Measurements from ENCODE around the gene TBC1D5. TPM values are rescaled to one million over a fixed set of nuclear protein-coding genes. Genes with fewer than 3 reads are reported as not detected.

TBC1D5 gene
- total and polyA plus RNA-seq, 2 of the 4 experiments (the other 2 are of a cell fraction) = 16.4 to 57.0 TPM

- dilution Hi-C loops (cut with HindIII; ENCODE audit: low sequenced_read_pairs, unreplicated experiment) (no loop called here), intact Hi-C loops (cut with micrococcal nuclease) (loop anchor here (5.0 kb wide), 1 partner anchor 262 kb away; the partner anchor contains the start of gene TBC1D5), in situ Hi-C loops (cut with MboI; ENCODE audit: low sequenced_read_pairs) (no loop called here)
- WGBS, 2 experiments (ENCODE audit: extremely low coverage in 2 of 2, insufficient read length in 1 of 2) = 100% methylated on average over 3 of the region's 16 CpGs; no CpG with 5 or more reads in 1 of the 2 experiments
- Histone ChIP-seq H3K4me2 (ENCODE audit: low read depth, low read length) (no peak overlapping the region), H2BK15ac (ENCODE audit: low read depth, low read length) (no peak overlapping the region), H3K23ac (ENCODE audit: low read depth, low read length) (no peak overlapping the region), H3K27ac (ENCODE audit: insufficient read depth, low read length) (no peak overlapping the region), H3K4me1 (ENCODE audit: control insufficient read depth, insufficient read depth, low read length) (no peaks in the 10 kb centered on the region; the same call in 1 of the 2 replicates), H3K36me3 (ENCODE audit: control insufficient read depth, insufficient read depth, low read length) (no peaks in the 10 kb centered on the region), H3K56ac (ENCODE audit: extremely low read depth, insufficient read depth, low read length) (no peak overlapping the region), H2BK5ac (ENCODE audit: low read depth, low read length, poor library complexity, severe bottlenecking) (no peak overlapping the region), H2AK5ac (ENCODE audit: low read depth, low read length) (peak overlapping the region; percentile 9; the same call in 1 of the 2 replicates), H2BK120ac (ENCODE audit: low read depth, low read length) (no peak overlapping the region), H3K4ac (ENCODE audit: low read depth, low read length) (no peak overlapping the region), H4K8ac (ENCODE audit: low read depth in 2 of 2, low read length in 2 of 2) (no peak overlapping the region), H3K9me3 (ENCODE audit: control insufficient read depth, insufficient read depth, low read length) (no peaks in the 10 kb centered on the region), H3K27me3 (ENCODE audit: control insufficient read depth, insufficient read depth, low read length) (no peaks in the 10 kb centered on the region), H2AK9ac (replicated peaks; ENCODE audit: low read depth, low read length, poor library complexity) (no peak overlapping the region), H2AFZ (replicated peaks; ENCODE audit: low read length, poor library complexity) (no peak overlapping the region), H4K5ac (ENCODE audit: low read depth, low read length) (no peak overlapping the region), H3K79me1 (ENCODE audit: low read depth in 1 of 2, low read length in 2 of 2) (no peaks in the 10 kb centered on the region; a peak in 1 of 4 replicates), H3K9ac (ENCODE audit: low read depth, low read length) (no peak overlapping the region), H3K18ac (ENCODE audit: low read depth, low read length) (no peak overlapping the region), H2BK20ac (ENCODE audit: low read depth, low read length) (no peak overlapping the region), H4K20me1 (ENCODE audit: insufficient read depth, low read length) (no peaks in the 10 kb centered on the region), H3K4me3 (ENCODE audit: insufficient read depth, low read depth, low read length) (no peak overlapping the region), H3K9me1 (ENCODE audit: insufficient read depth, low read length) (no peaks in the 10 kb centered on the region), H4K91ac (ENCODE audit: insufficient read depth, low read depth, low read length) (no peak overlapping the region), H3K14ac (replicated peaks; ENCODE audit: low read depth, low read length) (no peak overlapping the region)
- no TSS peak for BruUV-seq (replicated peaks)
- ChIA-PET POLR2A (ENCODE audit: unreplicated experiment) (no interaction called here), CTCF (no interaction called here)
- TF ChIP-seq FOS (IDR thresholded peaks at IDR 0.05; ENCODE audit: low read depth, low read length) = no peak
- TF ChIP-seq MAFK (IDR thresholded peaks at IDR 0.05; ENCODE audit: low read depth, low read length) = no peak
- no peak for TF ChIP-seq NFE2L2 (IDR thresholded peaks at IDR 0.05; ENCODE audit: low read depth, low read length)
- TF ChIP-seq CHD1 (IDR thresholded peaks at IDR 0.05; ENCODE audit: low read depth, low read length) = no peak
- TF ChIP-seq RCOR1 (IDR thresholded peaks at IDR 0.05; ENCODE audit: insufficient replicate concordance, low read length) = no peak
- TF ChIP-seq POLR2A (IDR thresholded peaks at IDR 0.05; ENCODE audit: low read depth, low read length) = no peak
- no peak for DNase-seq
- ATAC-seq (ENCODE audit: low read depth) = no peak
Observed at GRCh38 chr3:17479681-17480405, 262.6 kb downstream of the TBC1D5 start.

Data from IMR-90 (cell line).